GM19025 (cell line): ENCODE measurements around the gene TBK1.

ENCODE experiments used
- ATAC-seq: cut with Tn5 transposase; IDR thresholded peaks from one replicate; pipeline ENCODE4 v1.9.1; 2021; ENCODE audit warnings: mild to moderate bottlenecking, low read depth, moderate library complexity; ENCODE audit not compliant: unreplicated experiment

The TBK1 gene

GRCh38 chr12:64451687-64452558, at the start of gene TBK1:
Gene TBK1 (plus strand): TSS chr12:64452120. CDS start chr12:64455871, 3,751 bp downstream.
- ATAC-seq: peak; percentile 91

GRCh38 chr12:64402181-64402580, 49.7 kb upstream of the TBK1 start:
- ATAC-seq: no peak

DNA sequence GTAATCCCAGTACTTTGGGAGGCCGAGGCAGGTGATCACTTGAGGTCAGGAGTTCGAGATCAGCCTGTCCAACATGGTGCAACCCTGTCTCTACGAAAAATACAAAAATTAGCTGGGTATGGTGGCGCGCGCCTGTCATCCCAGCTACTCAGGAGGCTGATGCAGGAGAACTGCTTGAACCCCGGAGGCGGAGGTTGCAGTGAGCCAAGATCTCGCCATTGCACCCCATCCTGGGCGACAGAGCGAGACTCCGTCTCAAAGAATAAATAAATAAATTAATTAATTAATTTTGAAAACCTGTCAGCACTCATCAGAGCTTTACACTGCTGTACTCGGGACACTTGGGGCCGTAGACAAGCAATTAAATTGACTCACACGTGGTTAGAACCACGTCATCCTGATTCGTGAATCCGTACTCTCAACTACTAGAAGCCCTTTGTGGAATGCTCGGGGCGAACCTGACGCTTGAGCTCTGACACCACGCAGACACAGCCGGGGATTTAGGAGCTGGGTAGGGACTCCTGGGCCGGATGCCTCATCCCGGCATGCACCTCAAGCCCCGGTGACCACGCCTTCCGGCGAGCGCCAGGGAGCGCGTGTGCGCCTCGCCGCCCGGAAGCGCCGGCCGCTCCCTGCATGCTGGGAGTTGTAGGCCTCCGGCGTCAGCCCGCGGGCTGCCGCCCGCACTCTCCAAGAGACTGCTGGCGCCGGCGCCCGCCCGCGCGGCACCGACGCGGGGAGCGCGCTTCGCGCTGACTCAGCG, 48.0 kb upstream of the TBK1 start, which contains the start of gene XPOT:
Gene XPOT, plus strand, starts transcription at position 686 of the 763 bp plus-strand sequence. CDS start 5,644 bp downstream, outside the sequence.
- ATAC-seq: peak; percentile 96

GRCh38 chr12:64404470-64405256, 47.3 kb upstream of the TBK1 start:
- ATAC-seq: peak; percentile 23

DNA sequence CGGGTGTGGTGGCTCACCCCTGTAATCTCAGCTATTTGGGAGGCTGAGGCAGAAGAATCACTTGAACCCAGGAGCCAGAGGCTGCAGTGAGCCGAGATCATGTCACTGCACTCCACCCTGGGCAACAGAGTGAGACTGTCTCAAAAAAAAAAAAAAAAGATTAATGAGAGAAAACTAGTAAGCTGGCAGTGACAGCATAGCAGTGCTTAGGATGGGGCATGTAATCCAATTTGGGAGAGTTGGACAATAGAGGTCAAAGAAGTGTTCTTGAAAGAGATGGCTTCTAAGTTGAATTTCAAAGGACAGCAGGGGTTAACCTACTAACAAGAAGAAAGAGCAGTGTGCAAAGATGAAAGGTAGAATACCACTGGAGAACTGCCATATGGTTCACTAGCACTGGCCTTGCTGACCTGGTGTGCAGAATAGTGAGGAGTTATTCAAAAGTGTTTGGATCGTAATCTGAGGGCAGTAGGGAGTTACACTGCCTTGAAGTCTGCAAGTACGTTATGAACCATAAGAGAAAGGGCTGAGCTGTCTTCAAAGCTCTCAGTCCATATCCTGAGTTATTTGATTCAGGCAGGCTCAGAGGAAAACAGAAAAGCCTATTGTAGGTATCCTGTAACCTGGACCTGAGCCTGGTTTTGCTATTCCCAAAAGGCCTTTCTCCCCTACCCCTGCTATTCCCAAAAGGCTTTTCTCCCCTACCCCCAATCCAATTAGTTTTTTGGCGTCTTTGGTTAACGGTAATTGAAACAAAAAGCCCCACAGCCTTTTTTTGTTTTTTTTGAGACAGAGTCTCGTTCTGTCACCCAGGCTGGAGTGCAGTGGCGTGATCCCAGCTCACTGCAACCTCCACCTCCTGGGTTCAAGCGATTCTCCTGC, 44.3 kb upstream of the TBK1 start:
- no peak for ATAC-seq

- ATAC-seq: no peak
These were observed 40.5 kb upstream of the TBK1 start for GRCh38 chr12:64411427-64411826.

- no peak for ATAC-seq
These were observed 39.5 kb upstream of the TBK1 start for GRCh38 chr12:64412459-64412858.

DNA sequence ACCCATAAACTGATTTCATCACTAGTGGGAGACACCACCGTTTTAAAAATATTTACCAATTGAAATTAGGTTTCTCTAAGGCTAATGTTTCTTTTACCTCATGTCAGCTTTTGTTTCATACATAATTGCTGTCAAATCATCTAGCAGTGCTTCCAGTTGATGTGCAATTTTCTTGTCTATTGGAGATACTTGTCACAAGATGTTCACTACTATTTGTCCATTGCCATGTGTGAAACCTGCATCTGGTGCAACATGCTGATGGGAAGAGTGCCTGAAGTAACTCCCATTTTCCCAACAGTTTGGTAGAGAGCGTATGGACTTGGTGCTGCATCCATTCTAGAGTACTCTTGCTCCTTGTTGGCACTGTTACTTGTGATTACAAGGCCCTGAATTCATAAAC, 38.0 kb upstream of the TBK1 start:
- no peak for ATAC-seq

GRCh38 chr12:64418209-64418608, 33.7 kb upstream of the TBK1 start:
- no peak for ATAC-seq

GRCh38 chr12:64419696-64420095, 32.2 kb upstream of the TBK1 start:
- no peak for ATAC-seq

DNA sequence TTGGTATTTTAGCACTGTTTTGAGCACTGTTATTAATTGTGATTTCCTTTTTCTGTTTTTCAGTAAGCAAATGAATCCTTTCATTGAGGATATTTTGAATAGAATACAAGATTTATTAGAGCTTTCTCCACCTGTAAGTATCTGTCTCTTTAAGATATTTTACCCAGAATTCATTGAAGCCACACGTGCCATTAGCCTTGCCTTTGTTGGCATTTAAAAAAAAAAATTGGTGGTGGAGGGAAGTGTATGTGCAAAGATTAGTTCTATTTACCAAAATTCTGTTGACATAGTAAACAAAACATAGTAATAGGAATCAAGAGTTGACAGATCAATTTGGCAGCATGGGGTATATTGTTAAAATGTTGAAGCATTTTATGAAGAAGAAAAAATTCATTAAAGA, 23.9 kb upstream of the TBK1 start:
- ATAC-seq: no peak

DNA sequence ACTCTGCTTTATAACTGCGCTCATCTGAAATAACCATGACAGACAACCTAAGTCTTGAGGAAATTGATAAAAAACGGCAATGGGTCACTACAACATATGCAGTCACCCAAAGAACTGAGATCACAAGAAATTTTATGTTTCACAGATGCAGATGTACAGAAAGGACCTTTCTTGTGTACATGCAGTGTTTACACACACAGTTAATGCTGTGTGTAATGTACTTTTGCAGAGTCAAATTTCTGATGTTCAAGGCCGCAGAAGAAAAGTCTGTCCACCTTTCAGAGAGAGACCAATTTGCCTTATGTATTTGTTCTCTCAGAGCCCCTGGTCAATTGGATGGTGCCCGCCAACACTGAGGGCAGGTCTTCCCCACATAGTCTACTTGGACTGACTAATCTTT, 23.0 kb upstream of the TBK1 start:
- no peak for ATAC-seq

DNA sequence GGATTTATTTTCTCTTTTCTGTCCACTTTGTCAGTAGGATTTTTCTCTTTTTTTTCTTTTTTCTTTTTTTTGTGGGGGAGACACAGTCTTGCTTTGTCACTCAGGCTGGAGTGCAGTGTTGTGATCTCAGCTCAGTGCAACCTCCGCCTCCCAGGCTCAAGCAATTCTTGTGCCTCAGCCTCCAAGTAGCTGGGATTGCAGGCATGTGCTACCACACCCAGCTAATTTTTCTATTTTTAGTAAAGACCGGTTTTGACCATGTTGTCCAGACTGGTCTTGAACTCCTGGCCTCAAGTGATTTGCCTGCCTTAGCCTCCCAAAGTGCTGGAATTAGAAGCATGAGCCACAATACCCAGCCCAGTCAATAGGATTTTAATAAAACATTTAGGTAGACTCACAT, 21.0 kb upstream of the TBK1 start:
- no peak for ATAC-seq

DNA sequence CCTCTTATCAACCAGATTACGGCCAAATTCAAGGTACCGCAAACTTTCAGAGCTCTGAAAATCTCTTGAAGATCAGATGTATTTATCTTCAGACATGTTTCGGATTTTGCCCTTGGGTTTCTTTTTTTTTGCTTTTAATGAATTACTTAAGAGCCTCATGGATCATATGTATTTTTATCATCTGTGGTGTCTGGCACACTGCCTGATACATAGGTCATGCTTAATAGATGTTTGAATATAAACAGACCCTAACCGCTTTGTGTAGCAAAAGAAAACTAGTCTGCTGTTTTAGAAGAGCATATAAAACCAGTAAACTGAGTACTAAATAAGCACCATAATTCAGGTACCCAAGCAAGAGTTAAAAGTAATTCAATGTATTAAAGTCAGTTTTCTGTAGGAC, 20.1 kb upstream of the TBK1 start:
- no peak for ATAC-seq

DNA sequence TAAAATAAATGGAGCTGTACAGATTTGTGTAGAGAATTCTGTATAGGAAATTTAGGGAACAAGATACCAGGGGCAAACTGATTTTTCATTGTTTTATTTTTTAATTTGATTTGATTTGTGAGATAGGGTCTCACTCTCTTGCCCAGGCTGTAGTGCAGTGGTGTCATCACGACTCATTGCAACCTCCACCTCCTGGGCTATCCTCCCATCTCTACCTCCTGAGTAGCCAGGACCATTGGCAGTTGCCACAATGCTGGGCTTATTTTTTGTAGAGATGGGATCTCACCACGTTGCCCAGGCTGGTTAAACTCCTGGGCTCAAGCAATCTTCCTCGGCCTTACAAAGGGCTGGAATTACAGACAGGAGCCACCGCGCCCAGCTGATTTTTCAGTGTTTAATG, 18.0 kb upstream of the TBK1 start:
- ATAC-seq: no peak

DNA sequence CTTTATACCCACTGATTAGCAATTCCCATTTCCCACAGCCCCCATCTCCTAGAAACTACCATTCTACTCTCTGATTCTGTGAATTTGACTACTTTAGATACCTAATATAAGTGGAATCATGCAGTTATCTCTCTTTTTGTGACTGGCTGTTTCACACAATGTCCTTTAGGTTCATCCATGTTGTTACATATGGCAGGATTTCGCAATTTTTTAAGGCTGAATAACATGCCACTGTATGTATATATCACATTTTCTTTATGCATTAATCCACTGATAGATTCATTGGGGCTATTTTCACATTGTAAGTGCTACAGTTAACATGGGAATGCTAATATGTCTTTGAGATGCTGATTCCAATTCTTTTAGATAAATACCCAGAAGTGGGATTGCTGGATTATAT, 11.8 kb upstream of the TBK1 start:
- ATAC-seq: no peak

GRCh38 chr12:64445490-64445889, 6.4 kb upstream of the TBK1 start:
- ATAC-seq: no peak

DNA sequence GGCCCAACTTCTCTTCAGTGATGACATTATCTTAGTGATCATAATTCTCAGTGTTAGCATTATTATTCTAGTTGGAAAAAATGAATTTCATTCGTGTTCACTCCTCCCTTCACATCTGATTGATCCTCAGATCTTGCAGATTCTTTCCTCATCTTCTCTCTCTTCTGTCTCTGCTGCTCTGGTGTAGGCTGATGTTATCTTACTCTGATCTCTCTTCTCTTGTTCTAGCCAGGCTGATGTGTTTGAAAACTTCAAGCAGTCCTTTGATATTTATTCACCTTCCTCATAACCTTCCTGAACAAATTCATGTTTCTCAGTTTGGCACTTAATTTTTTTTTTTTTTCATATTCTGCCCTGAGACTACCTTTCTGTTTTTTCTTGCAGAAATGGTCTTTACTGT, 5.6 kb upstream of the TBK1 start:
- ATAC-seq: no peak

- no peak for ATAC-seq
These were observed 1.8 kb upstream of the TBK1 start for GRCh38 chr12:64450057-64450640.
